Stimulated activated CD4-positive, alpha-beta T cell treated with anti-CD3 and anti-CD28 coated beads, Interleukin-12 subunit alpha, Interleukin-12 subunit beta, amount 100 ng/mL, for 24 hours (primary cell): ENCODE results near the gene RPL32.
"Not testable (repeated sequence)": the region's sequence is repeated elsewhere in the genome, so short reads cannot be mapped to it uniquely, and the experiment has no call there.

Source experiments
- DNase-seq, 2 experiments: peaks; one replicate each; pipeline ENCODE4 v3.0.0-alpha.2; 2020; ENCODE audit warnings: low read depth in 2 of 2

Gene RPL32

GRCh38 chr3:12810013-12810780 is 31.2 kb downstream of the RPL32 start:
- peak; percentile 83 to 94 for DNase-seq

DNA sequence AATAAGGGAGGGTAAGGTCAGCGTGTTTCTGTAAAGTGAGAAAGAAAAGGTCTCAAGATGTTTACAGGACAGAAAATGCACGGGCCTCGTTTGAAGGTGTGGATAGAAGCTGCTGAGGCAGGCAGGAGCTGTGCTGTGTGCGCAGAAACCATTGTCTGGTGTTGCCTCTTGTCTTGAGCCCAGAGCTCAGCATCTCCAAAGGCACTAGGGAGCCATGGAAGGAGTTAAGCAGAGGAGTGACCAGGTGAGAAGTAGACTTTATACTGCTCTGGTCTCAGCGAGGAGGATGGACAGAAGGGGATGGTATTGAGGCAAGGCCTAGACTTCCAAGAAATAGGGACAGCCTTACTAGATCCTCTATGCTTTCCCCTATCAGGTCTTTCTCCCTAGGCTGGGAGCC is 31.9 kb downstream of the RPL32 start:
- no peak for DNase-seq

GRCh38 chr3:12809001-12809400 is 32.4 kb downstream of the RPL32 start:
- DNase-seq = no peak

- no peak for DNase-seq
Observed at GRCh38 chr3:12808587-12808986, 32.8 kb downstream of the RPL32 start.

DNA sequence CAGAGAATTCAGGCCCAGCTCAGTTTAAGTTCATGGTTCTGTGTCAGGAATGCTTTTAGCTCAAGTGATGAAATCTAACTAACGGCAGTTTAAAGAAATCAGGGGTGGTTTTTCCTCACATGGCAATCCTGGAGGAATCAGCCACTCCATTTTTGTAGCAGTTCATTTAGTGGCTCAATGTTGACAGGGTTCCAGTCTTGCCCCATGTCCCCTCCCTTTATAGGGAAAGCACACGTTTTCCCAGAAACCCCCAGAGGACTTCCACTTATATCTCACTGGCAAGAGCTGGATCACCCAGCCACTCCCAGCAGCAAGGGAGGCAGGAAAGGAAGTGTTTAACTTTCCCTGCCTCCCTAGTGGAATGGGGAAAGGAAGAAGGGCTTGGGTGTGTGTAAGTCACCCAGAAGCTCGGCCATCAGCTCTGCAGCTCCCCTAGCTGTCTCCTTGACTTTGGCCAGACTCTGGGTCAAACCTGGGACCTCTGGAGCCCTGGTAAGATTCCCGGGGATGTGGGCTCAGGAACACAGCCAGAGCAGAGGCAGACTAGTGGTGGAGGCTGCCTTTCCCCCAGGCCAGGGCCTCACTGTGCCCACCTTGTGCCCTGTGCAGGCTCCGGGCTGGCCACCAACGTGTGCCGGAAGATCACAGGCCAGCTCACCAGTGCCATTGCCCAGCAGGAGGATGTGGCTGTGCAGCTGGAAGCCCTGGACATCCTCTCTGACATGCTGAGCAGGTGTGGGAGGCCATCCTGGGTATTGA is 33.6 kb downstream of the RPL32 start:
- no peak for DNase-seq

DNA sequence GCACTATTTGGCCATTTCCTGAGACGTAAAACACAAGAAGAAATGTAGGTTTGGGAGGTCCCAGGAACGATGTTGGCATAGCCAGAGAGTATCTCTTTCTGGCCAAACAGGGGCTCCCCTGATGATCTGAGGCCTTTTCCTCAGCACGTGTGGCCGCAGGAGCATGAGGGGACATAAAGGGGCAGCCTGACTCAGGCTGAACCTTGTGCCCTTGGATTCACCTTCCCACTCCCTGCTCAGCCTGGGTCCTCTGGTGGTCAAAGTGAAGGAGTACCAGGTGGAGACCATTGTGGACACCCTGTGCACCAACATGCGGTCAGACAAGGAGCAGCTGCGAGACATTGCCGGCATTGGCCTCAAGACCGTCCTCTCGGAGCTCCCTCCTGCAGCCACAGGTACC is 34.3 kb downstream of the RPL32 start:
- no peak for DNase-seq

- DNase-seq = no peak
Observed at GRCh38 chr3:12803371-12803770, 38.0 kb downstream of the RPL32 start.

DNA sequence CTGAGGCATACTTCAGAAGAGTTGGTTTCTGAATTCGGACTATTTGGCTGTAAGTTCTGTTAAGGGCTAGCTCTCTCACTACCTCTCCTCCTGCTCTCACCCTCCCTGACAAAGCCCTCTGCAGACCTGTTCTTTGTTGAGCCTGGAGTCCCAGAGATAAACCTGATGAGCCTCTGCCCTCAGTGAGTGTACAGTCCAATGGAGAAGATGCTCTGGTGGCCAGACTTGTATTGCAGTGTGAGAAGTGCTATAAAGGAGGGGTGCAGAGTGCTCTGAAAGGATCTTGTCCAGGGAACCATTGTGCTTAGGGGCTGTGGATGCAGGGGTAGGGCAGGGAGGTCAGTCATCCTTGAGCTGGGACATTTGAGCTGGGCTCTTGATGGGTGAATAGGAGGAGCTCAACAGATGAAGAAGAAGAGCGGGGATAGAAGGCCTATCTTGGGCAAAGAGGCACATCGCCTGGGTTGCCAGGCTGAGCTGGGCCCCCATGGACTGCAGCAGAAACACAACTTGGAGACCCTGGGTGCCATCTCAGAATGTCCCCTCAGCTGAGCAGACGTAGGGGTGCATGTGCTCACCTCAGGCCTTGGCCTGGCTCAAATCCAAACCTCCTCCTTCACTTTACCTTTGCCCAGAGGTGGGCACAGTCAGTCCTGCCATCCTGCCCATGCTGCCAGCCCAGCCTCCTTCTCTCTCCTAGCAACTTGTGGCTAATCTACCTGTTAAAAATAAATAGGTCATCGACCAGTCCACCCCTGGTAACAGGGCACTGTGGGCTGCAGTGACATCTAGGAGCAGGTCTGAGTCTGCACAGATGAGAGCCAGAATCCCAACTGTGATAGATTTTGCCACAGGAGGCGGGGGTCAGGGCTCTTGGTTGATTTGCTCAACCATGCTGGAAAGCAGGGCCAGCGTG is 41.6 kb downstream of the RPL32 start:
- no peak for DNase-seq

DNA sequence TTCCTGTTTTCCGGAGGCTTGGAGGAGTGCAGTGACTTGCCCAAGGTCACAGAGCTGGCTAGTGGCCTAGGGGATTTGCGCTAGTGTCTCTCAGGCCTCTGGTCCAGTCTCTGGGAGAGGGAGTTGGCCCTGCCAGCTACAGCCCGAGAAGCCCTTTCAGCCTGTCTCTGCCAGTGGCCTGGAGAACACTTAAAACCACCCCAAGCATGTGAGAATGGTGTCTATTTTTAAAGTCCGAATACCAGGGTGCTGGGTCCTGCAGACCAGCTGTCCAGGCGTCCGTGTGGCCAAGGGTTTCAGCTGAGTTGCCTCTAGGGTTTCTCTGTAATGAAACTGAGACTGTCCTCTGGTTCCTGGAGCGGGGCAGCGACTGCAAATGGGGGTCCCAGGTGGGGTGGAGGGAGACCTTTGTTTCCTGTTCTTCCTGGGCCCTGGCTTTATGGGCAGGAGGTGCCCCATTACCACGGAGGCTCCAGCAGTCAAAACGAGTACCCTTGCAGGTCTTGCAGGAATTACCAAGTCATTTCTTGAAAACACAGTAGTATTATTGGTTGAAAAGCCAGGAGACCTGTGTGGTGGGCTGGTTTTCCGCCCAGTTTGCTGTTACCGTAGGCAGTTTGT is 42.7 kb downstream of the RPL32 start:
- DNase-seq = no peak

- no peak for DNase-seq
Observed at GRCh38 chr3:12797892-12798558, 43.3 kb downstream of the RPL32 start.

DNA sequence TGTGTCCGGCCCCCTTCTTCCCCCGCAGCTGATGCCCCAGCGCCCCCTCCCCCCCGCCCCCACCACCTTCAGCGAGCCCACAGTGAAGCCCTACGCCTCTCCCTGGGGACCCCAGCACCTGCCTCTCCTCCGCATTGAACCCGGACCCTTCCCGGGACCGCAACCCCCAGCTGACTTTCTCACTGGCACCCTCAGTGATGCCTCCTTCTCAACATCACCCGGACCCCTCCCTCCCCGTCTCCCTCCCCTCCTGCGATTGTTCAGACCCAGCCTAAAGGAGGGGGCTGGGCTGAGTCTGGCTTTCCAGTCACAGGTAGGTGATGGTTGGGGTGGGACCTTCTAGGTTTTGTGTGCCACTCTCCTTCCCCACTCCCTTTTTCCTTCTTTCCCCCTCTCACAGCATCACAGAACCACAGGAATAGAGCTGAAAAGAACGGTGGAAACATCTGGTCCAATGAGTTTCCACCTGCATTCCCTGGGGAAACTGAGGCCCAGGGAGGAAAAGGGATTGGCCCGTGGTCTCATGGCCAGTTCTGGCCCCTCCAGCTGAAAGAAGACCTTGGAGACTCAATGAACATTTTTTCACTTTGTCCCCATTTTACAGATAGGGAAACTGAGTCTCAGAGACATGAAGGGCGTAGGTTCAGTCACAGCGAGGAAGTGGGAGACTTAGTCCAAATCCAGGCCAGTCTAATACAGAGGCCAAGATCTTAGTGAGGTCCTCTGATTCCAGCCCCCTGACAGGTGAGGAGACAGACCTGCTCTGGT is 44.1 kb downstream of the RPL32 start:
- DNase-seq = no peak

GRCh38 chr3:12796171-12797123 is 44.9 kb downstream of the RPL32 start, which contains the start of gene CAND2:
Gene CAND2, plus strand, starts transcription at chr3:12796680. Its CDS starts 41 bp downstream, at chr3:12796721.
- peak in 1 of 2 experiments; percentile 28 for DNase-seq

- no peak for DNase-seq
Observed at GRCh38 chr3:12793701-12794100, 47.7 kb downstream of the RPL32 start.

DNA sequence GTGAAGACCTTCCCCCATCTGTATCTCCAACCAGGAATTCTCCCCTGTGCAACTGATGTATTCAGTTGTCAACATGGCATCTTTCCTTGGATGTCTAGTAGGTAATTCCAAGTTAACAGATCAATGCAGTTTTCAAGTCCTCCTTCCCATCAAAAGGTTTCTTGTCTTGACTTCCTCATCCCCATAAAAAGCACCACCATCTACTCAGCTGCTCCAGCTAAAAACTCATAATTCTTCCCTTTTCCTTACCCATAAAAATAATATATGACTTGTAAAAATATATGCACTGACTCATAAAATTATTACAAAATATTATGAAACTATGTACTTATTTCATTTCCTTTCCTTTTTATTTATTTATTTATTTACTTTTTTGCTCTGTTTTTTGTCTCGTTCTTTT is 49.9 kb downstream of the RPL32 start:
- no peak for DNase-seq

DNA sequence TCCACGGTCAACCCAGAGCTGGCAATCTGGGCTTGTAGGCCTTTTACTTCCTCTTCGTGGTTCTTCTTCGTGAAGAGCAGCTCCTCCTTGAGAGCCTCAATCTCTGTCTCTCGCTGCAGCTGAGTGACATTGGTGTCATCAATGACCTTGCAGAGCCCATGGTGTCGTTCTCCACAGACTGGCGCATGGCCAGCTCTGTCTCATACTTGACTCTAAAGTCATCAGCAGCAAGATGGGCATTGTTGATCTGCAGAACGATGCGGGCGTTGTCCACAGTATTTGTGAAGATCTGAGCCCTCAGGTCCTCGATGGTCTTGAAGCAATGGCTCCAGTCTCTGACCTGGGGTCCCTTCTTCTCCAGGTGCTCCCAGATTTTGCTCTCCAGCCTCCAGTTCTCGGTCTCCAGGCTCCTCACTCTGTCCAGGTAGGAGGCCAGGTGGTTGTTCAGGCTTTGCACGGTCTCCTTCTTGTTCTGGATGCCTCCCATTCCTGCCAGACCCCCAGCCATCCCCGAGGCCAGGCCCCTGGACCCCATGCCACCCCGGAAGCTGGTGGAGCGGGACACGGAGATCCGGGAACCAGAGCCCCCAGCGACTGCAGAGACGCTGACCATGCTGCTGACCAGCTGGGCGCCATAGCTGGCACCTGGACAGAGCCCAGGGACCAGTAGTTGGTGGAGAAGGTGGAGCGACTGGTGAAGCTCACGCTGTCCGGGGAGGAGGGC is 53.2 kb downstream of the RPL32 start:
- DNase-seq = not testable (repeated sequence)

DNA sequence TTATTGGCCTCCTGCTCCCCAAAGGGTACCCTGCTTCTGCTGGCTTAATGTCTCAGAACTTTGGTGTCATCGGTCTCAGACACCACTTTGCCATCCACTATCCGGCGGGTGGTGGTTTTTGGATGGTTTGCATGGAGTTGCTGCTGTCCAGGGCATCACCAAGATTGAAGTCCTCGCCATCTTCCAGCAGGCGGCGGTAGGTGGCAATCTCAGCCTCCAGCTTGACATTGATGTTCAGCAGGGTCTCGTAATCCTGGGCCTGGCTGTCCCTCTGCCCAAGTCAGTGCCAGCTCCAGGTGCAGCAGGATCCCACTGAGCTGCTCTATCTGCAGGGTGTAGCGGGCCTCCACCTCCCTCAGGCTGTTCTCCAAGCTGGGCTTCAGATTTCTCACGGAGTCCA is 54.0 kb downstream of the RPL32 start:
- peak; percentile 23 to 61 for DNase-seq

GRCh38 chr3:12785096-12785495 is 56.3 kb downstream of the RPL32 start:
- DNase-seq = no peak
